Thoracic aorta (tissue), 2 donors: ENCODE results near the gene LRMDA. TPM values are rescaled to one million over a fixed set of nuclear protein-coding genes. Genes with fewer than 3 reads are reported as not detected.

ENCODE experiments used
- ATAC-seq: fragments of 150-250 bp; one replicate; pipeline ENCODE4 v1.8.0; 2017; ENCODE audit warnings: low read depth; ENCODE audit not compliant: insufficient number of reproducible peaks, low FRiP score
- DNase-seq: peaks from one replicate; pipeline ENCODE4 v3.0.0-alpha.2; 2020; ENCODE audit warnings: low spot score
- H3K27ac ChIP-seq, 2 donors: fragments of 200-600 bp; sonication (generic); 1 replicate in 1 of 2; 2 replicates in 1 of 2; pipeline ENCODE4 v1.5.1; 2016; ENCODE audit warnings: mild to moderate bottlenecking in 2 of 2, moderate library complexity in 2 of 2
- H3K27me3 ChIP-seq: fragments of 200-600 bp; sonication (generic); replicated peaks from 2 replicates; pipeline ENCODE4 v1.6.0; 2016; ENCODE audit warnings: mild to moderate bottlenecking; ENCODE audit not compliant: insufficient read depth
- H3K36me3 ChIP-seq: fragments of 200-600 bp; sonication (generic); one replicate; pipeline ENCODE4 v1.5.1; 2016
- H3K4me1 ChIP-seq, 2 donors: fragments of 200-600 bp; sonication (generic); 1 replicate in 1 of 2; 2 replicates in 1 of 2; pipeline versions ENCODE4 v1.5.1 to v1.6.0; 2016; ENCODE audit warnings: low read depth in 2 of 2, mild to moderate bottlenecking in 1 of 2; ENCODE audit not compliant: control insufficient read depth in 1 of 2
- H3K4me3 ChIP-seq: fragments of 200-600 bp; sonication (generic); 2 replicates; pipeline ENCODE4 v1.5.1; 2016; ENCODE audit warnings: mild to moderate bottlenecking
- H3K9me3 ChIP-seq: fragments of 200-600 bp; sonication (generic); 2 replicates; pipeline ENCODE4 v1.5.1; 2016
- total RNA-seq, 2 donors: library from RNA; depleted of rRNA; stranded (reverse); fragments of >200 nt; gene quantifications; one replicate each; pipeline versions ENCODE4 v1.1.0 to v1.2.3, GENCODE V29; 2016
- TF ChIP-seq, protein P1 (sequence below): fragments of 200-600 bp; sonication (generic); IDR thresholded peaks from one replicate; pipeline ENCODE4 v1.5.1; 2019; ENCODE audit warnings: antibody characterized with exemption

The LRMDA gene
- total RNA-seq, 2 donors from 2014 or later: 8.3 to 36.6 TPM

- H3K4me1 ChIP-seq: peaks cover 3 to 26% of the 10 kb centered on the region in 2 donors
- H3K9me3 ChIP-seq: no peaks in the 10 kb centered on the region
- ATAC-seq (no peak), DNase-seq (no peak)
- no peak overlapping the region for H3K27ac ChIP-seq
- H3K36me3 ChIP-seq: no peaks in the 10 kb centered on the region
- TF ChIP-seq, protein P1, sequence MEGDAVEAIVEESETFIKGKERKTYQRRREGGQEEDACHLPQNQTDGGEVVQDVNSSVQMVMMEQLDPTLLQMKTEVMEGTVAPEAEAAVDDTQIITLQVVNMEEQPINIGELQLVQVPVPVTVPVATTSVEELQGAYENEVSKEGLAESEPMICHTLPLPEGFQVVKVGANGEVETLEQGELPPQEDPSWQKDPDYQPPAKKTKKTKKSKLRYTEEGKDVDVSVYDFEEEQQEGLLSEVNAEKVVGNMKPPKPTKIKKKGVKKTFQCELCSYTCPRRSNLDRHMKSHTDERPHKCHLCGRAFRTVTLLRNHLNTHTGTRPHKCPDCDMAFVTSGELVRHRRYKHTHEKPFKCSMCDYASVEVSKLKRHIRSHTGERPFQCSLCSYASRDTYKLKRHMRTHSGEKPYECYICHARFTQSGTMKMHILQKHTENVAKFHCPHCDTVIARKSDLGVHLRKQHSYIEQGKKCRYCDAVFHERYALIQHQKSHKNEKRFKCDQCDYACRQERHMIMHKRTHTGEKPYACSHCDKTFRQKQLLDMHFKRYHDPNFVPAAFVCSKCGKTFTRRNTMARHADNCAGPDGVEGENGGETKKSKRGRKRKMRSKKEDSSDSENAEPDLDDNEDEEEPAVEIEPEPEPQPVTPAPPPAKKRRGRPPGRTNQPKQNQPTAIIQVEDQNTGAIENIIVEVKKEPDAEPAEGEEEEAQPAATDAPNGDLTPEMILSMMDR: no peak
- no peak overlapping the region for H3K4me3 ChIP-seq
- H3K27me3 ChIP-seq: no peaks in the 10 kb centered on the region
Observed at GRCh38 chr10:75426880-75427279, 4.5 kb upstream of the LRMDA start.

DNA sequence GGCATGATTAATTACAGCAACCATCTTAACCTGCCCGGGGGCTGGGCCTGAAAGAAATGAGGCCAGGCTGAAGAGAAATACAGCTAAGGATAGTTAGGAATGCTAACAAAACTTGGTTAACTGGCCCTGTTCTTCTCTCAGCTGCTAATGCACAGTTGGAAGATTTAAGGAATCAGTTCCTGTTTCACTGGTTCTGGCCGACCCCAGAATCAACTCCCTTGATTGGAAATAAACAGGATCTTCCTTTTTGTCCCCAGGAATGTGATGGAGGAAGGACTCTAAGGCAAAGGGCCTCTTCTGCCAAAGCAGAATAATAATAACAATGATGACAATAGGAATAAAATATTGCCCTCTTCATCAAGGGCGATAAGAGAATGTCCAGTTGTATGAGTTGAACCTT lies 3.5 kb upstream of the LRMDA start:
- Histone ChIP-seq H3K27me3 (no peaks in the 10 kb centered on the region), H3K36me3 (no peaks in the 10 kb centered on the region), H3K4me3 (no peak overlapping the region), H3K27ac (no peak overlapping the region), H3K9me3 (no peaks in the 10 kb centered on the region), H3K4me1 (peaks cover 3 to 31% of the 10 kb centered on the region in 2 donors)
- TF ChIP-seq, protein P1: no peak
- DNase-seq (no peak), ATAC-seq (no peak)

- H3K27me3 ChIP-seq: no peaks in the 10 kb centered on the region
- ATAC-seq (no peak), DNase-seq (no peak)
- H3K9me3 ChIP-seq: no peaks in the 10 kb centered on the region
- H3K27ac ChIP-seq: no peak overlapping the region
- peaks cover 3 to 31% of the 10 kb centered on the region in 2 donors for H3K4me1 ChIP-seq
- no peak overlapping the region for H3K4me3 ChIP-seq
- TF ChIP-seq, protein P1: no peak
- no peaks in the 10 kb centered on the region for H3K36me3 ChIP-seq
Observed at GRCh38 chr10:75428434-75429158, 2.8 kb upstream of the LRMDA start.

DNA sequence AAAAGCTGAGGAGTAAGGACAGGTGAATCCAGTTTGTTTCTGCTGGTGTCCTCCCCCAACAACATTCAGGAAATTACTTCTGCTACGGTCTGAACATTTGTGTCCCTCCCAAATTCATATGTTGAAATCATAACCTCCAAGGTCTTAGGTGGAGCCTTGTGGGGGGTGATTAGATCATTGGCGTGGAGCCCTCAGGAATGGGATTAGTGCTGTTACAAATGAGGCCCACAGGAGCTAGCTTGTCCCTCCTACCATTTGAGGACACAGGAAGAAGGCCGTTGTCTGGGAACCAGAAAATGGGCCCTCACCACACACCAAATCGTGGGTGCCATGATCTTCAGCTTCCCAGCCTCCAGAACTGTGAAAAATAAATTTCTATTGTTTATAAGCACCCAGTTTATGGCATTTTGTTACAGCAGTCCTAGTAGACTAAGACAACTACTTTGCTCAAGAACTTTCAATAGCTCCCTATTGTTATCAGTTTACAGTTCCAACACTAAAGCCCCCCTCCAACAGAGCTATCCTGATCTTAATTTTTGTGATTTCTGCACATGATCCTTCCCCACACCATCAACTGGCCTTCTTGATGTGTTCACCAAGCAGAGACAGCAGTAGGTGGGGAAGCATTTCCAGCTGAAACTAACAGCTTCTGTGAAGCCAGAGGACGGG lies 2.1 kb upstream of the LRMDA start:
- DNase-seq: no peak
- H3K27me3 ChIP-seq: no peaks in the 10 kb centered on the region
- no peaks in the 10 kb centered on the region for H3K36me3 ChIP-seq
- H3K4me1 ChIP-seq: peaks cover 3 to 31% of the 10 kb centered on the region in 2 donors
- H3K9me3 ChIP-seq: no peaks in the 10 kb centered on the region
- no peak overlapping the region for H3K27ac ChIP-seq
- no peak overlapping the region for H3K4me3 ChIP-seq
- TF ChIP-seq, protein P1: no peak
- no peak for ATAC-seq

DNA sequence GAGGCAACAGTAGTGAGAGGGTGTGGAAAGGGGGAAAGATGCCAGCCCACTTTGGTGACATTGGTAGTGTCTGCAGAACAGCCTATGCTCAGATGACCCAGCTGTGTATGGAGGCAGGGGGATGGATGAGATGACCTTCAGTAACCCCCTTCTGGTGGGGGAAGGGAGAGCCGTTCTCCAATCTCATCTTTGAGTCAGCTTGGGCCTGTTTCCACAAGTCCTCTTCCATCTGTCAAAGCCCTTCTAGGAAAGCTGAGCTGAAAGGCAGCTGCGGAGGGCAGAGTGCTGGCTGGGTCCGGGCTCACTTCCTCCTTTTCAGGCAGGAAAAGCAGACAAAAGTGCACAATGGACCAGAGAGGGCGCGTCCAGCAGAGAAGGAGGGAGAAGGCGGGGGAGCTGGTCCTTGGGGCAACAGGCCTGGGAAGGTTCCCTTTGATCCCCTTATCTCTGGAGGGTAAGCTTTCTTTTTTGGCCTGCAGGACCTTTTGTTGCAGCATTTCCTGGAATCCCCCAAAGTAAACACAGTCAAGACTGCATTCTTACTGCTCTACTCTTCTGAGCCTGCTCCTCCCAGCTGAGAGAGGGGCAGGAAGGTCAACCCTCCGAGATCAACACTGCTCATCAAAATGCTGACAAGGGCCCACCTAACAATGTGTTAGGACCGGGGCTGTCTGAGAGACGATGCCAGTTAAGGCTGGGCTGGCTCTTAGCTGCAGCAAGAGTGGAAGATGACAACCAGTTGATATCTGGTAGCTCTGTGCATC lies 1.2 kb upstream of the LRMDA start:
- no peaks in the 10 kb centered on the region for H3K9me3 ChIP-seq
- H3K27me3 ChIP-seq: no peaks in the 10 kb centered on the region
- peaks cover 3 to 31% of the 10 kb centered on the region in 2 donors for H3K4me1 ChIP-seq
- DNase-seq (no peak), ATAC-seq (no peak)
- peak overlapping the region in 1 of 2 donors; percentile 3 for H3K27ac ChIP-seq
- no peaks in the 10 kb centered on the region for H3K36me3 ChIP-seq
- peak overlapping the region; percentile 5 for H3K4me3 ChIP-seq
- TF ChIP-seq, protein P1: no peak
